Endothelial cell of umbilical vein (primary cell): Measurements from ENCODE around the gene CFAP73. TPM values are rescaled to one million over a fixed set of nuclear protein-coding genes. Genes with fewer than 3 reads are reported as not detected.

ENCODE experiments used
- BruUV-seq: library from RNA; stranded (reverse); fragments of 400-500 nt; replicated peaks from 2 replicates; lab custom pipeline; 2021; lab: Mats Ljungman, UMichigan
- CTCF ChIA-PET: fragments of 300-600, 350-600 bp; sonication (Branson Sonifier 250); formaldehyde crosslinking; loops from one replicate; lab custom pipeline; 2021; ENCODE audit warnings: antibody characterized with exemption, inconsistent platforms; lab: Charles Lee
- POLR2A ChIA-PET: fragments of 300-600, 350-600 bp; sonication (Branson Sonifier 250); formaldehyde crosslinking; loops from one replicate; lab custom pipeline; 2021; ENCODE audit warnings: antibody characterized with exemption, inconsistent platforms; lab: Charles Lee
- DNase-seq: peaks from one replicate; pipeline ENCODE4 v3.0.0-alpha.2; 2011; ENCODE audit warnings: low read depth, low spot score
- FAIRE-seq: peaks from 2 replicates; lab custom pipeline; 2011; peaks lifted over from hg19 to GRCh38; lab: Jason Lieb, UNC
- H2AFZ ChIP-seq: 2 replicates; pipeline ENCODE4 v1.6.0; 2012; ENCODE audit warnings: low read depth, low read length, control low read depth, inconsistent platforms
- H3K27ac ChIP-seq: 2 replicates; pipeline ENCODE4 v1.5.1; 2011; ENCODE audit warnings: low read depth, mild to moderate bottlenecking, control low read depth, low read length, moderate library complexity; ENCODE audit not compliant: insufficient read depth
- H3K27me3 ChIP-seq, 2 experiments: 2 replicates each; pipeline versions ENCODE4 v1.6.0 to v1.6.1; 2011; ENCODE audit warnings: low read length in 2 of 2, mixed read lengths in 1 of 2; ENCODE audit not compliant: control insufficient read depth in 2 of 2, insufficient read depth in 2 of 2
- H3K36me3 ChIP-seq, 2 experiments: 2 replicates in 1 of 2; 3 replicates in 1 of 2; pipeline ENCODE4 v1.5.1; 2011; ENCODE audit warnings: low read length in 2 of 2, mild to moderate bottlenecking in 1 of 2, moderate library complexity in 1 of 2; ENCODE audit not compliant: control insufficient read depth in 2 of 2, insufficient read depth in 2 of 2; ENCODE audit errors: extremely low read depth in 1 of 2
- H3K4me1 ChIP-seq: 3 replicates; pipeline ENCODE4 v1.5.1; 2011; ENCODE audit warnings: mild to moderate bottlenecking, low read length; ENCODE audit not compliant: control insufficient read depth, insufficient read depth; ENCODE audit errors: extremely low read depth
- H3K4me2 ChIP-seq: 2 replicates; pipeline ENCODE4 v1.6.1; 2011; ENCODE audit warnings: low read length, control low read depth, mixed read lengths; ENCODE audit not compliant: insufficient read depth
- H3K4me3 ChIP-seq, 3 experiments: fragments of 200-600 bp in 1 of 3; sonication (generic), shearing (Covaris generic) in 1 of 3; replicated peaks in 1 of 3; 2 replicates each; pipeline ENCODE4 v1.5.1; 2011 to 2016; ENCODE audit warnings: control low read depth in 3 of 3, low read length in 3 of 3, mild to moderate bottlenecking in 2 of 3, inconsistent platforms in 1 of 3, low read depth in 1 of 3, moderate library complexity in 1 of 3; ENCODE audit not compliant: insufficient read depth in 1 of 3
- H3K79me2 ChIP-seq: 2 replicates; pipeline ENCODE4 v1.6.0; 2012; ENCODE audit warnings: low read length, inconsistent platforms; ENCODE audit not compliant: control insufficient read depth, insufficient read depth
- H3K9ac ChIP-seq: replicated peaks from 2 replicates; pipeline ENCODE3; 2011; ENCODE audit warnings: low read length, control low read depth; ENCODE audit not compliant: insufficient read depth; ENCODE audit errors: extremely low read depth
- H3K9me1 ChIP-seq: replicated peaks from 3 replicates; pipeline ENCODE4 v1.6.0; 2011; ENCODE audit warnings: mild to moderate bottlenecking, low read length; ENCODE audit not compliant: control insufficient read depth, insufficient read depth; ENCODE audit errors: extremely low read depth
- H3K9me3 ChIP-seq: replicated peaks from 2 replicates; pipeline ENCODE4 v1.5.1; 2012; ENCODE audit warnings: low read length, inconsistent platforms; ENCODE audit not compliant: control insufficient read depth, insufficient read depth
- H4K20me1 ChIP-seq: replicated peaks from 2 replicates; pipeline ENCODE3; 2011; ENCODE audit warnings: mild to moderate bottlenecking, low read length; ENCODE audit not compliant: control insufficient read depth, insufficient read depth; ENCODE audit errors: extremely low read depth
- EZH2 ChIP-seq: IDR thresholded peaks from 2 replicates; pipeline ENCODE4 v1.6.1; 2012; ENCODE audit warnings: borderline replicate concordance, low read depth, mild to moderate bottlenecking, moderate library complexity, low read length, inconsistent platforms; ENCODE audit not compliant: severe bottlenecking
- FOS ChIP-seq: IDR thresholded peaks from 2 replicates; pipeline ENCODE4 v1.6.1; 2011; ENCODE audit warnings: mild to moderate bottlenecking, low read length, moderate library complexity, borderline replicate concordance; ENCODE audit not compliant: insufficient read depth
- GATA2 ChIP-seq: IDR thresholded peaks from 2 replicates; pipeline ENCODE4 v1.7.0; 2011; ENCODE audit warnings: low read depth, mild to moderate bottlenecking, moderate library complexity, mixed read lengths, low read length; ENCODE audit not compliant: insufficient read length, insufficient read depth
- JUN ChIP-seq: IDR thresholded peaks from 2 replicates; pipeline ENCODE4 v1.6.1; 2011; ENCODE audit warnings: borderline replicate concordance, low read depth; ENCODE audit not compliant: insufficient read length, insufficient read depth
- MYC ChIP-seq: IDR thresholded peaks from one replicate; pipeline ENCODE4 v1.6.1; 2011; ENCODE audit warnings: mild to moderate bottlenecking, low read depth, low read length
- POLR2A ChIP-seq: IDR thresholded peaks from 2 replicates; pipeline ENCODE4 v1.6.1; 2012; ENCODE audit warnings: low read depth, mild to moderate bottlenecking, control low read depth, low read length
- POLR2AphosphoS5 ChIP-seq: IDR thresholded peaks from 2 replicates; pipeline ENCODE4 v1.6.1; 2012; ENCODE audit warnings: low read depth, mild to moderate bottlenecking, control low read depth, low read length, moderate library complexity; ENCODE audit not compliant: insufficient read depth
- dilution Hi-C: fragments of 300-500 bp; cut with MboI; formaldehyde crosslinking; loops from one replicate; pipeline ENCODE4 v1.15.0; 2019; ENCODE audit warnings: low sequenced_read_pairs; ENCODE audit not compliant: extremely low pct_ligation_motif_present
- intact Hi-C: fragments of 100-400 bp; cut with micrococcal nuclease; formaldehyde crosslinking; loops from one replicate; pipeline ENCODE4 v1.10.0; 2022
- polyA plus RNA-seq, 4 experiments: library from polyadenylated mRNA; depleted of rRNA in 3 of 4; stranded (reverse) in 3 of 4; unstranded in 1 of 4; fragments of >200 nt; gene quantifications; 2 replicates each; pipeline versions ENCODE4 v1.2.1 to v1.2.3, GENCODE V29; 2011 to 2012; ENCODE audit warnings: missing spikeins in 1 of 4
- total RNA-seq: library from RNA; stranded (reverse); gene quantifications from 2 replicates; pipeline ENCODE4 v1.2.3, GENCODE V29; 2021
- TF ChIP-seq, protein P1 (sequence below): IDR thresholded peaks from 2 replicates; pipeline ENCODE4 v1.6.1; 2011; ENCODE audit not compliant: insufficient read depth, insufficient read length
- TF ChIP-seq, protein P2 (sequence below), 2 donors: IDR thresholded peaks; 1 replicate in 1 of 2; 2 replicates in 1 of 2; pipeline ENCODE4 v1.5.1; 2011; ENCODE audit warnings: low read length in 2 of 2, mild to moderate bottlenecking in 2 of 2, moderate library complexity in 2 of 2, control low read depth in 1 of 2, inconsistent platforms in 1 of 2, low read depth in 1 of 2; ENCODE audit not compliant: insufficient read depth in 1 of 2; ENCODE audit errors: extremely low read depth in 1 of 2

The CFAP73 gene
- total and polyA plus RNA-seq, 2 donors (not counting 3 experiments of a cell fraction or from before 2014, with no cell fraction given), result not detected

- POLR2A ChIA-PET, result interaction anchor here (0.7 kb wide), 1 partner anchor 687 kb away, joined by 5 read pairs; no protein-coding TSS in a partner anchor
- DNase-seq (no peak), FAIRE-seq (no peak)
- peaks cover 0 to 1% of the 10 kb centered on the region in 2 experiments for H3K27me3 ChIP-seq
- intact Hi-C loops, result no loop called here
- no TSS peak for BruUV-seq
- no peak overlapping the region for H3K9ac ChIP-seq
- H3K4me3 ChIP-seq, result no peak overlapping the region
- H3K9me3 ChIP-seq, result no peaks in the 10 kb centered on the region
- CTCF ChIA-PET, result interaction anchor here (1.2 to 1.7 kb wide), 3 partner anchors 12 to 316 kb away, joined by 4 to 6 read pairs (median 4); no protein-coding TSS in a partner anchor
- no peaks in the 10 kb centered on the region for H3K79me2 ChIP-seq
- dilution Hi-C loops, result no loop called here
- no peaks in the 10 kb centered on the region for H3K9me1 ChIP-seq
- no peak overlapping the region for H2AFZ ChIP-seq
- TF ChIP-seq POLR2AphosphoS5, result no peak
- no peak for TF ChIP-seq EZH2
- no peak for TF ChIP-seq POLR2A
- no peak for TF ChIP-seq MYC
- no peak for TF ChIP-seq FOS
- no peak for TF ChIP-seq JUN
- TF ChIP-seq, protein P1, sequence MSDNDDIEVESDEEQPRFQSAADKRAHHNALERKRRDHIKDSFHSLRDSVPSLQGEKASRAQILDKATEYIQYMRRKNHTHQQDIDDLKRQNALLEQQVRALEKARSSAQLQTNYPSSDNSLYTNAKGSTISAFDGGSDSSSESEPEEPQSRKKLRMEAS, result no peak
- TF ChIP-seq, protein P2, sequence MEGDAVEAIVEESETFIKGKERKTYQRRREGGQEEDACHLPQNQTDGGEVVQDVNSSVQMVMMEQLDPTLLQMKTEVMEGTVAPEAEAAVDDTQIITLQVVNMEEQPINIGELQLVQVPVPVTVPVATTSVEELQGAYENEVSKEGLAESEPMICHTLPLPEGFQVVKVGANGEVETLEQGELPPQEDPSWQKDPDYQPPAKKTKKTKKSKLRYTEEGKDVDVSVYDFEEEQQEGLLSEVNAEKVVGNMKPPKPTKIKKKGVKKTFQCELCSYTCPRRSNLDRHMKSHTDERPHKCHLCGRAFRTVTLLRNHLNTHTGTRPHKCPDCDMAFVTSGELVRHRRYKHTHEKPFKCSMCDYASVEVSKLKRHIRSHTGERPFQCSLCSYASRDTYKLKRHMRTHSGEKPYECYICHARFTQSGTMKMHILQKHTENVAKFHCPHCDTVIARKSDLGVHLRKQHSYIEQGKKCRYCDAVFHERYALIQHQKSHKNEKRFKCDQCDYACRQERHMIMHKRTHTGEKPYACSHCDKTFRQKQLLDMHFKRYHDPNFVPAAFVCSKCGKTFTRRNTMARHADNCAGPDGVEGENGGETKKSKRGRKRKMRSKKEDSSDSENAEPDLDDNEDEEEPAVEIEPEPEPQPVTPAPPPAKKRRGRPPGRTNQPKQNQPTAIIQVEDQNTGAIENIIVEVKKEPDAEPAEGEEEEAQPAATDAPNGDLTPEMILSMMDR (IDR thresholded peaks at IDR 0.05; ENCODE audit: extremely low read depth in 1 of 2, insufficient read depth in 1 of 2, low read depth in 1 of 2, low read length in 2 of 2), result no peak
- TF ChIP-seq GATA2, result no peak
- no peak overlapping the region for H3K27ac ChIP-seq
- no peaks in the 10 kb centered on the region for H4K20me1 ChIP-seq
- no peaks in the 10 kb centered on the region for H3K4me1 ChIP-seq
- H3K4me2 ChIP-seq, result no peak overlapping the region
- H3K36me3 ChIP-seq, result no peaks in the 10 kb centered on the region
Measured at GRCh38 chr12:113109360-113109759, 40.2 kb upstream of the CFAP73 start.
